Mesothelial cell of epicardium (in vitro differentiated cells): ENCODE results near the gene GEMIN5. TPM values are rescaled to one million over a fixed set of nuclear protein-coding genes. Genes with fewer than 3 reads are reported as not detected.

Experiments used
- DNase-seq, 2 experiments: peaks; one replicate each; pipeline ENCODE4 v3.0.0; 2021; ENCODE audit warnings: low spot score in 2 of 2; ENCODE audit not compliant: unreplicated experiment in 2 of 2
- H3K27ac Mint-ChIP-seq: 2 replicates; pipeline ENCODE4 v1.8.0; 2021; ENCODE audit warnings: mixed read lengths
- H3K27me3 Mint-ChIP-seq: 2 replicates; pipeline ENCODE4 v1.8.0; 2021; ENCODE audit warnings: low read depth, mixed read lengths
- H3K36me3 Mint-ChIP-seq: 2 replicates; pipeline ENCODE4 v1.8.0; 2021; ENCODE audit warnings: mixed read lengths
- H3K4me1 Mint-ChIP-seq: 2 replicates; pipeline ENCODE4 v1.8.0; 2021; ENCODE audit warnings: mixed read lengths
- H3K4me3 Mint-ChIP-seq: 2 replicates; pipeline ENCODE4 v1.8.0; 2021; ENCODE audit warnings: mild to moderate bottlenecking, moderate library complexity, mixed read lengths
- H3K9me3 Mint-ChIP-seq: 2 replicates; pipeline ENCODE4 v1.8.0; 2021; ENCODE audit warnings: mixed read lengths
- CTCF ChIP-seq: fragments of 200-600 bp; sonication (generic); IDR thresholded peaks from one replicate; pipeline ENCODE4 v1.5.0; 2021; ENCODE audit warnings: antibody characterized with exemption; ENCODE audit not compliant: unreplicated experiment
- total RNA-seq: library from RNA; stranded (reverse); gene quantifications from 3 replicates; pipeline ENCODE4 v1.2.1, GENCODE V29; 2021

The GEMIN5 gene
- total RNA-seq, 1 donor from 2014 or later: 21.9 TPM

- TF ChIP-seq CTCF: no peak
- DNase-seq: no peak
- no peak overlapping the region for H3K4me3 Mint-ChIP-seq
- H3K27ac Mint-ChIP-seq: no peak overlapping the region
- peaks cover 54% of the 10 kb centered on the region for H3K36me3 Mint-ChIP-seq
- no peaks in the 10 kb centered on the region for H3K4me1 Mint-ChIP-seq
- H3K9me3 Mint-ChIP-seq: no peaks in the 10 kb centered on the region
- H3K27me3 Mint-ChIP-seq: no peaks in the 10 kb centered on the region
These were observed 37.9 kb downstream of the GEMIN5 start for GRCh38 chr5:154900066-154900465.

- Mint-ChIP-seq H3K4me3 (no peak overlapping the region), H3K9me3 (no peaks in the 10 kb centered on the region), H3K4me1 (no peaks in the 10 kb centered on the region), H3K27ac (no peak overlapping the region), H3K27me3 (no peaks in the 10 kb centered on the region), H3K36me3 (peaks cover 51% of the 10 kb centered on the region)
- TF ChIP-seq CTCF: no peak
- no peak for DNase-seq
These were observed 38.7 kb downstream of the GEMIN5 start for GRCh38 chr5:154899151-154899816.

- H3K27ac Mint-ChIP-seq: no peak overlapping the region
- no peaks in the 10 kb centered on the region for H3K9me3 Mint-ChIP-seq
- no peaks in the 10 kb centered on the region for H3K27me3 Mint-ChIP-seq
- H3K36me3 Mint-ChIP-seq: peaks cover 53% of the 10 kb centered on the region
- no peak for DNase-seq
- no peak for TF ChIP-seq CTCF
- H3K4me1 Mint-ChIP-seq: no peaks in the 10 kb centered on the region
- no peak overlapping the region for H3K4me3 Mint-ChIP-seq
These were observed 39.8 kb downstream of the GEMIN5 start for GRCh38 chr5:154898210-154898609.

- H3K36me3 Mint-ChIP-seq: peaks cover 50% of the 10 kb centered on the region
- no peaks in the 10 kb centered on the region for H3K27me3 Mint-ChIP-seq
- TF ChIP-seq CTCF: no peak
- H3K27ac Mint-ChIP-seq: no peak overlapping the region
- no peaks in the 10 kb centered on the region for H3K9me3 Mint-ChIP-seq
- H3K4me1 Mint-ChIP-seq: no peaks in the 10 kb centered on the region
- DNase-seq: no peak
- H3K4me3 Mint-ChIP-seq: no peak overlapping the region
These were observed 41.3 kb downstream of the GEMIN5 start for GRCh38 chr5:154896562-154897165.

- DNase-seq: no peak
- H3K36me3 Mint-ChIP-seq: peaks cover 56% of the 10 kb centered on the region
- TF ChIP-seq CTCF: no peak
- no peaks in the 10 kb centered on the region for H3K4me1 Mint-ChIP-seq
- no peak overlapping the region for H3K27ac Mint-ChIP-seq
- no peaks in the 10 kb centered on the region for H3K27me3 Mint-ChIP-seq
- H3K4me3 Mint-ChIP-seq: no peak overlapping the region
- H3K9me3 Mint-ChIP-seq: no peaks in the 10 kb centered on the region
These were observed 42.1 kb downstream of the GEMIN5 start for GRCh38 chr5:154895606-154896561.
